SK-N-SH treated with all-trans-retinoic acid at 6 μM for 48 hours (cell line): ENCODE results near the gene FES.

ENCODE experiments used
- ATAC-seq: fragments of 200-7000 bp; cut with Tn5 transposase; 3 replicates; pipeline ENCODE4 v1.9.1; 2020; ENCODE audit warnings: mild to moderate bottlenecking, moderate library complexity
- ARNTL ChIP-seq: fragments of 450-650 bp; formaldehyde crosslinking; IDR thresholded peaks from 2 replicates; pipeline ENCODE4 v1.5.0; 2020; ENCODE audit warnings: low read depth, mild to moderate bottlenecking, moderate library complexity, borderline replicate concordance
- BACH2 ChIP-seq: fragments of 250-450 bp; sonication (Bioruptor Pico); IDR thresholded peaks from 2 replicates; pipeline ENCODE4 v1.9.0; 2021; ENCODE audit warnings: mild to moderate bottlenecking, borderline replicate concordance
- CSDC2 ChIP-seq: fragments of 250-450 bp; sonication (Bioruptor Pico); IDR thresholded peaks from 2 replicates; pipeline ENCODE4 v1.5.0; 2020; ENCODE audit warnings: mild to moderate bottlenecking, moderate library complexity
- GLIS3 ChIP-seq: fragments of 250-450 bp; sonication (Bioruptor Pico); IDR thresholded peaks from 2 replicates; pipeline ENCODE4 v1.5.0; 2020; ENCODE audit warnings: mild to moderate bottlenecking, moderate library complexity
- ISL1 ChIP-seq: fragments of 250-450 bp; sonication (Bioruptor Pico); IDR thresholded peaks from 2 replicates; pipeline ENCODE4 v2.1.2; 2022; ENCODE audit warnings: mild to moderate bottlenecking, moderate library complexity
- OSR1 ChIP-seq: fragments of 250-450 bp; sonication (Bioruptor Pico); IDR thresholded peaks from 2 replicates; pipeline ENCODE4 v1.8.0; 2022; ENCODE audit warnings: moderate library complexity, mild to moderate bottlenecking, inconsistent platforms
- PPARA ChIP-seq: fragments of 250-450 bp; sonication (Bioruptor Pico); IDR thresholded peaks from 2 replicates; pipeline ENCODE4 v1.5.0; 2020; ENCODE audit warnings: mild to moderate bottlenecking, borderline replicate concordance
- RARB ChIP-seq: fragments of 250-450 bp; sonication (Bioruptor Pico); IDR thresholded peaks from 2 replicates; pipeline ENCODE4 v1.8.0; 2021; ENCODE audit warnings: mild to moderate bottlenecking, moderate library complexity
- SNAI2 ChIP-seq: fragments of 250-450 bp; sonication (Bioruptor Pico); IDR thresholded peaks from 2 replicates; pipeline ENCODE4 v1.5.0; 2020; ENCODE audit warnings: mild to moderate bottlenecking, moderate library complexity
- TCF4 ChIP-seq: fragments of 250-450 bp; sonication (Bioruptor Pico); IDR thresholded peaks from 2 replicates; pipeline ENCODE4 v1.8.0; 2021; ENCODE audit warnings: mild to moderate bottlenecking, moderate library complexity, borderline replicate concordance
- TOX ChIP-seq: fragments of 250-450 bp; sonication (Bioruptor Pico); IDR thresholded peaks from 2 replicates; pipeline ENCODE4 v1.8.0; 2021; ENCODE audit warnings: mild to moderate bottlenecking, moderate library complexity, borderline replicate concordance
- ZC3H10 ChIP-seq: fragments of 250-450 bp; sonication (Bioruptor Pico); IDR thresholded peaks from 2 replicates; pipeline ENCODE4 v1.5.1; 2021; ENCODE audit warnings: mild to moderate bottlenecking, moderate library complexity
- ZFP3 ChIP-seq: fragments of 250-450 bp; sonication (Bioruptor Pico); IDR thresholded peaks from 2 replicates; pipeline ENCODE4 v1.5.0; 2020; ENCODE audit warnings: mild to moderate bottlenecking, moderate library complexity
- ZFP30 ChIP-seq: fragments of 450-650 bp; formaldehyde crosslinking; IDR thresholded peaks from 2 replicates; pipeline ENCODE4 v1.5.0; 2022; ENCODE audit warnings: mild to moderate bottlenecking, moderate library complexity
- ZNF565 ChIP-seq: fragments of 450-650 bp; formaldehyde crosslinking; conservative IDR thresholded peaks from 2 replicates; pipeline ENCODE4 v1.5.0; 2020; ENCODE audit warnings: low read depth, mild to moderate bottlenecking, moderate library complexity
- ZNF70 ChIP-seq: fragments of 450-650 bp; formaldehyde crosslinking; IDR thresholded peaks from 2 replicates; pipeline ENCODE4 v1.5.0; 2020; ENCODE audit warnings: mild to moderate bottlenecking, moderate library complexity
- ZNF8 ChIP-seq: fragments of 450-650 bp; formaldehyde crosslinking; IDR thresholded peaks from 2 replicates; pipeline ENCODE4 v1.5.0; 2020; ENCODE audit warnings: mild to moderate bottlenecking, moderate library complexity
- TF ChIP-seq, protein P1 (sequence below): fragments of 250-450 bp; sonication (Bioruptor Pico); IDR thresholded peaks from 2 replicates; pipeline ENCODE4 v1.5.0; 2020; ENCODE audit warnings: mild to moderate bottlenecking, moderate library complexity
- TF ChIP-seq, protein P2 (sequence below): fragments of 250-450 bp; sonication (Bioruptor Pico); IDR thresholded peaks from 2 replicates; pipeline ENCODE4 v1.5.1; 2021; ENCODE audit warnings: mild to moderate bottlenecking, moderate library complexity
- TF ChIP-seq, protein P3 (sequence below): fragments of 250-450 bp; sonication (Bioruptor Pico); IDR thresholded peaks from 2 replicates; pipeline ENCODE4 v1.8.0; 2021; ENCODE audit warnings: low read depth, mild to moderate bottlenecking, moderate library complexity, borderline replicate concordance

FES gene

DNA sequence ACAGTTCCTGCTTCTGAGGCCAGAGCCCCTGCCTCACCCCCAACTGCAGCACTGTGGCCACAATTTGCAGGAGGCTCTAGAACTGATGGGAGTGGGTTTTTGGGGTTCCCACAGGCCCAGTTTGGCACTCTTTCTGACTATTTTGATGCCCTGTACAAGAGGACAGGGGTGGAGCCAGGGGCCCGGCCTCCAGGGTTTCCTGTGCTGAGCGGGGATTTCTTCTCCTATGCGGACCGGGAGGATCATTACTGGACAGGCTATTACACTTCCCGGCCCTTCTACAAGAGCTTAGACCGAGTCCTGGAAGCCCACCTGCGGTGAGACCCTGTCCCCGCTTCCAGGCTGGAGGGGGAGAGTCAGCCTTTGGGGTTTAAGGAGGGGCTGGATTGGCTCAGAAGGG, 25.7 kb downstream of the FES start (continued):
- TF ChIP-seq, protein P1, sequence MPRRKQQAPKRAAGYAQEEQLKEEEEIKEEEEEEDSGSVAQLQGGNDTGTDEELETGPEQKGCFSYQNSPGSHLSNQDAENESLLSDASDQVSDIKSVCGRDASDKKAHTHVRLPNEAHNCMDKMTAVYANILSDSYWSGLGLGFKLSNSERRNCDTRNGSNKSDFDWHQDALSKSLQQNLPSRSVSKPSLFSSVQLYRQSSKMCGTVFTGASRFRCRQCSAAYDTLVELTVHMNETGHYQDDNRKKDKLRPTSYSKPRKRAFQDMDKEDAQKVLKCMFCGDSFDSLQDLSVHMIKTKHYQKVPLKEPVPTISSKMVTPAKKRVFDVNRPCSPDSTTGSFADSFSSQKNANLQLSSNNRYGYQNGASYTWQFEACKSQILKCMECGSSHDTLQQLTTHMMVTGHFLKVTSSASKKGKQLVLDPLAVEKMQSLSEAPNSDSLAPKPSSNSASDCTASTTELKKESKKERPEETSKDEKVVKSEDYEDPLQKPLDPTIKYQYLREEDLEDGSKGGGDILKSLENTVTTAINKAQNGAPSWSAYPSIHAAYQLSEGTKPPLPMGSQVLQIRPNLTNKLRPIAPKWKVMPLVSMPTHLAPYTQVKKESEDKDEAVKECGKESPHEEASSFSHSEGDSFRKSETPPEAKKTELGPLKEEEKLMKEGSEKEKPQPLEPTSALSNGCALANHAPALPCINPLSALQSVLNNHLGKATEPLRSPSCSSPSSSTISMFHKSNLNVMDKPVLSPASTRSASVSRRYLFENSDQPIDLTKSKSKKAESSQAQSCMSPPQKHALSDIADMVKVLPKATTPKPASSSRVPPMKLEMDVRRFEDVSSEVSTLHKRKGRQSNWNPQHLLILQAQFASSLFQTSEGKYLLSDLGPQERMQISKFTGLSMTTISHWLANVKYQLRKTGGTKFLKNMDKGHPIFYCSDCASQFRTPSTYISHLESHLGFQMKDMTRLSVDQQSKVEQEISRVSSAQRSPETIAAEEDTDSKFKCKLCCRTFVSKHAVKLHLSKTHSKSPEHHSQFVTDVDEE (CRISPR knock-in tag): no peak

DNA sequence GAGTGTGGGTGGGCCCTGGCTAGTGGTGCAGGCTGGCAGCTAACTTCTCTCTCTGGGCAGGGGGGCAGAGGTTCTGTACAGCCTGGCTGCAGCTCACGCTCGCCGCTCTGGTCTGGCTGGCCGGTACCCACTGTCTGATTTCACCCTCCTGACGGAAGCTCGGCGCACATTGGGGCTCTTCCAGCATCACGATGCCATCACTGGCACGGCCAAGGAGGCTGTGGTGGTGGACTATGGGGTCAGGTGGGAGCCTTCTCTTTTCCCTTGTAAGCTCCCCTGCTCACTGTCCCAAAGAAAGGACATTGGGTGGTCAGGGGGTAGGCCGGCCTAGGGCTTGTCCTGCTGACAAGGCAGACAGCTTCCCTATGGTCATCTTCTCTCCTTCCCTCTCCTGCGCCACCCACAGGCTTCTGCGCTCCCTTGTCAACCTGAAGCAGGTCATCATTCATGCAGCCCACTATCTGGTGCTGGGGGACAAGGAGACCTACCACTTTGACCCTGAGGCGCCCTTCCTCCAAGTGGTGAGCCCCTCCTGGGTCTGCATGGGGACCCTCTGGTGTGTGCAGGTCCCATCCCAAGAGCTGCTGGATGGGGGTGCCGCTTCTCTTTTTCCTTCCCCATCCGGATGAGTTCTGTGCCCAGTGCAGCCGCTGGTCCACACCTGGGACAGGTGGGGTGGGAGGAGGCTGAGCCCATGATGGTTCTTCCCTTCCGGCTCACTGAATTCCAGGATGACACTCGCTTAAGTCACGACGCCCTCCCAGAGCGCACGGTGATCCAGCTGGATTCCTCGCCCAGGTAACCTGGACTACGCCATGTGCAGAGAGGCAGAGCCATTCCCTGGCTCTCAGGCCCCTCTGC, 26.4 kb downstream of the FES start:
- ATAC-seq: no peak

DNA sequence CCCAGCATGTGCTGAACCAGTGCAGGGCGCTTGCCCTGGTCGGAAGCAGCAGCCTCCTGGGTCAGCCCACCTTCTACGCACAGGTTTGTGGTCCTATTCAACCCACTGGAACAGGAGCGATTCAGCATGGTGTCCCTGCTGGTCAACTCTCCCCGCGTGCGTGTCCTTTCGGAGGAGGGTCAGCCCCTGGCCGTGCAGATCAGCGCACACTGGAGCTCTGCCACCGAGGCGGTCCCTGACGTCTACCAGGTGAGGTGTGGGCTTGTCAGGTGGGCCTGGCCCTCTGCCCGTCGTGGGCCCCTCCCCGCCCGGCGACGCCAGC, 27.0 kb downstream of the FES start:
- TF ChIP-seq ARNTL (CRISPR knock-in tag): no peak
- ATAC-seq: no peak

More for the DNA sequence above, 26.4 kb downstream of the FES start:
- TF ChIP-seq BACH2 (CRISPR knock-in tag) (no peak), ZNF565 (CRISPR knock-in tag) (no peak), TCF4 (CRISPR knock-in tag) (no peak), GLIS3 (CRISPR knock-in tag) (no peak), CSDC2 (CRISPR knock-in tag) (no peak), ARNTL (CRISPR knock-in tag) (no peak), ZNF70 (CRISPR knock-in tag) (no peak), OSR1 (CRISPR knock-in tag) (no peak), PPARA (no peak), RARB (no peak), TOX (CRISPR knock-in tag) (no peak)
- TF ChIP-seq, protein P1 (CRISPR knock-in tag): no peak
- TF ChIP-seq, protein P2, sequence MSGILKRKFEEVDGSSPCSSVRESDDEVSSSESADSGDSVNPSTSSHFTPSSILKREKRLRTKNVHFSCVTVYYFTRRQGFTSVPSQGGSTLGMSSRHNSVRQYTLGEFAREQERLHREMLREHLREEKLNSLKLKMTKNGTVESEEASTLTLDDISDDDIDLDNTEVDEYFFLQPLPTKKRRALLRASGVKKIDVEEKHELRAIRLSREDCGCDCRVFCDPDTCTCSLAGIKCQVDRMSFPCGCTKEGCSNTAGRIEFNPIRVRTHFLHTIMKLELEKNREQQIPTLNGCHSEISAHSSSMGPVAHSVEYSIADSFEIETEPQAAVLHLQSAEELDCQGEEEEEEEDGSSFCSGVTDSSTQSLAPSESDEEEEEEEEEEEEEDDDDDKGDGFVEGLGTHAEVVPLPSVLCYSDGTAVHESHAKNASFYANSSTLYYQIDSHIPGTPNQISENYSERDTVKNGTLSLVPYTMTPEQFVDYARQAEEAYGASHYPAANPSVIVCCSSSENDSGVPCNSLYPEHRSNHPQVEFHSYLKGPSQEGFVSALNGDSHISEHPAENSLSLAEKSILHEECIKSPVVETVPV (CRISPR knock-in tag): no peak
- TF ChIP-seq, protein P3, sequence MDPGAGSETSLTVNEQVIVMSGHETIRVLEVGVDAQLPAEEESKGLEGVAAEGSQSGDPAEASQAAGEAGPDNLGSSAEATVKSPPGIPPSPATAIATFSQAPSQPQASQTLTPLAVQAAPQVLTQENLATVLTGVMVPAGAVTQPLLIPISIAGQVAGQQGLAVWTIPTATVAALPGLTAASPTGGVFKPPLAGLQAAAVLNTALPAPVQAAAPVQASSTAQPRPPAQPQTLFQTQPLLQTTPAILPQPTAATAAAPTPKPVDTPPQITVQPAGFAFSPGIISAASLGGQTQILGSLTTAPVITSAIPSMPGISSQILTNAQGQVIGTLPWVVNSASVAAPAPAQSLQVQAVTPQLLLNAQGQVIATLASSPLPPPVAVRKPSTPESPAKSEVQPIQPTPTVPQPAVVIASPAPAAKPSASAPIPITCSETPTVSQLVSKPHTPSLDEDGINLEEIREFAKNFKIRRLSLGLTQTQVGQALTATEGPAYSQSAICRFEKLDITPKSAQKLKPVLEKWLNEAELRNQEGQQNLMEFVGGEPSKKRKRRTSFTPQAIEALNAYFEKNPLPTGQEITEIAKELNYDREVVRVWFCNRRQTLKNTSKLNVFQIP (CRISPR knock-in tag): no peak

DNA sequence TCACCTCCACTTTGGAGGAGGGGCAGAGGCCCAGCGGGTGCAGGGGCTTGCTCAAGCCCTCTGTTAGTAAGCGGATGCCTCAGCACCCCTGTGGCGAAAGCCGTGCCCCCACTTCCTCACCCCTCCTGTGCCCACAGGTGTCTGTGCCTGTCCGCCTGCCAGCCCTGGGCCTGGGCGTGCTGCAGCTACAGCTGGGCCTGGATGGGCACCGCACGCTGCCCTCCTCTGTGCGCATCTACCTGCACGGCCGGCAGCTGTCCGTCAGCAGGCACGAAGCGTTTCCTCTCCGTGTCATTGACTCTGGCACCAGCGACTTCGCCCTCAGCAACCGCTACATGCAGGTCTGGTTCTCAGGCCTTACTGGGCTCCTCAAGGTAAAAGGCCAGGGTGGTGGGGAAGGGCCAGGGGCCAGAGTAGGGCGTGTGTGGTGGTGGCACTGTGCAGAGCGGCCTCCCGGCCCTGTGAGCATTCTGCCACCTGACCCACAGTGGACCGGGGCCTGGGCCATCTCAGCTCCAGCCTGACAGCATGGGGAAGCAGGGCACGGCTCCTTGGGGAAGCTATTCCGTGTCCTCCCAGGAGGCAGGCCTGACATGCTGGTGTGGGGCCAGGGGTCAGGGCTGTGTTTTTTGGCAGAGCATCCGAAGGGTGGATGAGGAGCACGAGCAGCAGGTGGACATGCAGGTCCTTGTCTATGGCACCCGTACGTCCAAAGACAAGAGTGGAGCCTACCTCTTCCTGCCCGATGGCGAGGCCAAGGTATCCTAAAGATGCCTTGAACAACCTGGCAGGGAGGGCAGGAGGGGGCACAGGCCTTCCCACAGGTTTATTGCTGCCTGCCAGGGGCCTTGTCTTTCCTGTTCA, 27.8 kb downstream of the FES start:
- no peak for TF ChIP-seq SNAI2
- no peak for TF ChIP-seq ZNF8 (CRISPR knock-in tag)
- ATAC-seq: no peak

DNA sequence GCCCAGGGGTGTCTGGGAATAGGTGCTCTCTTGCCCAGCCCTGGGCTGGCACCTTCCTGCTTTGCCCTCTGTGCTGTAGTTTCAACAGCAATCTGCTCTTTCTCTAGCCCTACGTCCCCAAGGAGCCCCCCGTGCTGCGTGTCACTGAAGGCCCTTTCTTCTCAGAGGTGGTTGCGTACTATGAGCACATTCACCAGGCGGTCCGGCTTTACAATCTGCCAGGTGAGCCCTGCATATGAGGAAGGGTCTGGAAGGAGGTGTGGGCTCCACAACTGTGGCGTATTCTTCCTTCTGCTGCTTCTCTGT, 28.4 kb downstream of the FES start:
- no peak for ATAC-seq
- TF ChIP-seq OSR1 (CRISPR knock-in tag) (no peak), ARNTL (CRISPR knock-in tag) (no peak), ISL1 (CRISPR knock-in tag) (no peak), ZFP3 (no peak), TOX (CRISPR knock-in tag) (no peak), RARB (no peak), ZFP30 (no peak), ZNF70 (CRISPR knock-in tag) (no peak), ZC3H10 (CRISPR knock-in tag) (no peak), ZNF565 (CRISPR knock-in tag) (no peak), SNAI2 (no peak)
- TF ChIP-seq, protein P1 (CRISPR knock-in tag): no peak
